A673 (cell line): ENCODE measurements around the gene JSRP1. TPM values are rescaled to one million over a fixed set of nuclear protein-coding genes. Genes with fewer than 3 reads are reported as not detected.

Source experiments
- BruUV-seq: library from RNA; stranded (reverse); fragments of 400-500 nt; replicated peaks from 2 replicates; lab custom pipeline; 2021; lab: Mats Ljungman, UMichigan
- CTCF ChIA-PET: fragments of 300-600 bp; sonication (Branson Sonifier 250); formaldehyde crosslinking; loops from one replicate; lab custom pipeline; 2022; ENCODE audit warnings: antibody characterized with exemption; lab: Charles Lee
- POLR2A ChIA-PET: fragments of 300-600 bp; sonication (Branson Sonifier 250); formaldehyde crosslinking; loops from one replicate; lab custom pipeline; 2022; ENCODE audit warnings: antibody characterized with exemption; ENCODE audit not compliant: low non-redundant PET; lab: Charles Lee
- DNase-seq: peaks from one replicate; pipeline ENCODE4 v3.0.0-alpha.2; 2015; ENCODE audit warnings: low spot score
- H3K27ac ChIP-seq: fragments of 200-600 bp; sonication (generic); 2 replicates; pipeline ENCODE4 v1.5.1; 2016; ENCODE audit warnings: mixed run types, low read depth, mild to moderate bottlenecking, mixed read lengths, antibody characterized with exemption, low read length; ENCODE audit not compliant: poor library complexity, severe bottlenecking
- H3K27me3 ChIP-seq: fragments of 200-600 bp; sonication (generic); replicated peaks from 2 replicates; pipeline ENCODE4 v1.6.1; 2017; ENCODE audit warnings: mixed run types, low read depth, mild to moderate bottlenecking, mixed read lengths, antibody characterized with exemption, low read length; ENCODE audit not compliant: insufficient read depth, poor library complexity
- H3K36me3 ChIP-seq: fragments of 200-600 bp; sonication (generic); 2 replicates; pipeline ENCODE4 v1.6.1; 2016; ENCODE audit warnings: mixed run types, mild to moderate bottlenecking, mixed read lengths, antibody characterized with exemption, low read length; ENCODE audit not compliant: insufficient read depth, poor library complexity, severe bottlenecking
- H3K4me1 ChIP-seq: fragments of 200-600 bp; sonication (generic); 2 replicates; pipeline ENCODE4 v1.6.1; 2017; ENCODE audit warnings: mixed run types, mild to moderate bottlenecking, mixed read lengths, antibody characterized with exemption, low read length; ENCODE audit not compliant: insufficient read depth, poor library complexity, severe bottlenecking
- H3K4me3 ChIP-seq: fragments of 200-600 bp; sonication (generic); 2 replicates; pipeline ENCODE4 v1.5.1; 2016; ENCODE audit warnings: low read depth, mixed run types, mild to moderate bottlenecking, mixed read lengths, low read length; ENCODE audit not compliant: poor library complexity, severe bottlenecking
- H3K9me3 ChIP-seq: fragments of 200-600 bp; sonication (generic); 2 replicates; pipeline ENCODE4 v1.6.1; 2016; ENCODE audit warnings: mixed run types, low read depth, mild to moderate bottlenecking, mixed read lengths, antibody characterized with exemption, low read length; ENCODE audit not compliant: poor library complexity, severe bottlenecking
- CTCF ChIP-seq: fragments of 300-800, 200-600 bp; sonication (generic); conservative IDR thresholded peaks from 2 replicates; pipeline ENCODE4 v1.5.1; 2017; ENCODE audit warnings: low read depth, mild to moderate bottlenecking, antibody characterized with exemption, low read length, moderate library complexity, mixed read lengths
- EZH2 ChIP-seq: fragments of 200-600 bp; sonication (generic); IDR thresholded peaks from 2 replicates; pipeline ENCODE4 v1.6.1; 2017; ENCODE audit warnings: borderline replicate concordance, low read depth, mild to moderate bottlenecking, mixed read lengths, antibody characterized with exemption, low read length; ENCODE audit not compliant: poor library complexity, severe bottlenecking
- intact Hi-C: fragments of 100-400 bp; cut with micrococcal nuclease; formaldehyde crosslinking; loops from one replicate; pipeline ENCODE4 v1.10.0; 2022; ENCODE audit not compliant: unreplicated experiment
- total RNA-seq: library from RNA; stranded (reverse); gene quantifications from 2 replicates; pipeline ENCODE4 v1.2.3, GENCODE V29; 2021

Gene JSRP1
- total RNA-seq, 1 experiment from 2014 or later, result 0.73 TPM

- no peak overlapping the region for H3K27ac ChIP-seq
- CTCF ChIA-PET, result no interaction called here
- BruUV-seq, result no TSS peak
- intact Hi-C loops, result no loop called here
- no peak overlapping the region for H3K4me3 ChIP-seq
- H3K27me3 ChIP-seq, result no peaks in the 10 kb centered on the region
- H3K36me3 ChIP-seq, result peaks cover 57% of the 10 kb centered on the region
- POLR2A ChIA-PET, result no interaction called here
- H3K4me1 ChIP-seq, result peaks cover 3% of the 10 kb centered on the region
- TF ChIP-seq EZH2 (no peak), CTCF (no peak)
- no peaks in the 10 kb centered on the region for H3K9me3 ChIP-seq
- no peak for DNase-seq
Measured at GRCh38 chr19:2246014-2246620, 10.1 kb downstream of the JSRP1 start.

GRCh38 chr19:2245273-2245672, 10.9 kb downstream of the JSRP1 start:
- H3K9me3 ChIP-seq, result no peaks in the 10 kb centered on the region
- TF ChIP-seq CTCF, result no peak
- no peak for TF ChIP-seq EZH2
- no peak overlapping the region for H3K4me3 ChIP-seq
- intact Hi-C loops, result no loop called here
- peaks cover 57% of the 10 kb centered on the region for H3K36me3 ChIP-seq
- DNase-seq, result no peak
- BruUV-seq, result no TSS peak
- ChIA-PET CTCF (no interaction called here), POLR2A (no interaction called here)
- H3K27ac ChIP-seq, result no peak overlapping the region
- H3K27me3 ChIP-seq, result no peaks in the 10 kb centered on the region
- H3K4me1 ChIP-seq, result peaks cover 9% of the 10 kb centered on the region

- no peak for TF ChIP-seq CTCF
- TF ChIP-seq EZH2, result no peak
- Histone ChIP-seq H3K9me3 (no peaks in the 10 kb centered on the region), H3K36me3 (peaks cover 57% of the 10 kb centered on the region), H3K4me1 (peaks cover 16% of the 10 kb centered on the region), H3K27ac (no peak overlapping the region), H3K4me3 (no peak overlapping the region), H3K27me3 (no peaks in the 10 kb centered on the region)
- BruUV-seq, result no TSS peak
- intact Hi-C loops, result no loop called here
- CTCF ChIA-PET, result no interaction called here
- DNase-seq, result no peak
- POLR2A ChIA-PET, result interaction anchor here (0.6 kb wide), 1 partner anchor 486 kb away, joined by 3 read pairs; no protein-coding TSS in a partner anchor
Measured at GRCh38 chr19:2244486-2244885, 11.7 kb downstream of the JSRP1 start.
